HG03039 (cell line): ENCODE results near the gene HYDIN.
"Not testable (repeated sequence)": the region's sequence is repeated elsewhere in the genome, so short reads cannot be mapped to it uniquely, and the experiment has no call there.

Source experiments
- ATAC-seq: cut with Tn5 transposase; IDR thresholded peaks from one replicate; pipeline ENCODE4 v1.9.1; 2021; ENCODE audit warnings: mild to moderate bottlenecking, moderate library complexity; ENCODE audit not compliant: unreplicated experiment

The HYDIN gene

GRCh38 chr16:70882311-70882710, 348.2 kb downstream of the HYDIN start:
- not testable (repeated sequence) for ATAC-seq

- not testable (repeated sequence) for ATAC-seq
Observed at GRCh38 chr16:70877895-70878294, 352.6 kb downstream of the HYDIN start.

DNA sequence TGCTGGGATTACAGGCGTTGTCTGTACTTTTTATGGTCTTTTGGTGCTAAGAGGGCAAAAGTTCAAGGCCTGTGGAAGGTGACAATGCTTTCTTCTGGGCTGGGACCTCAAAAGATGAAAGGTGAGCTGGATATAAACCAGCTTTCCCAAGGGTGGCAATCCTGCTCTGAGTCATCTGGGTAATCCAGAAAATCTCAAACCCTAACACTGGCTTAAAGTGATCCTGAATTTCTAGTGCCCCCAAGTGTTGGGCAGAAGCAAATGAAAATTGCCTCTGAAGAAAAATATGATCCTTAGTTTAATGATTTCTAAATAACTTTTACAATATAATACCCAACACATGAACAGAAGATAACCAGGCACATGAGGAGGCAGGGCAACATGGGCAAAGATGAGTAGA, 354.1 kb downstream of the HYDIN start:
- not testable (repeated sequence) for ATAC-seq

GRCh38 chr16:70864698-70865097, 365.8 kb downstream of the HYDIN start:
- not testable (repeated sequence) for ATAC-seq

DNA sequence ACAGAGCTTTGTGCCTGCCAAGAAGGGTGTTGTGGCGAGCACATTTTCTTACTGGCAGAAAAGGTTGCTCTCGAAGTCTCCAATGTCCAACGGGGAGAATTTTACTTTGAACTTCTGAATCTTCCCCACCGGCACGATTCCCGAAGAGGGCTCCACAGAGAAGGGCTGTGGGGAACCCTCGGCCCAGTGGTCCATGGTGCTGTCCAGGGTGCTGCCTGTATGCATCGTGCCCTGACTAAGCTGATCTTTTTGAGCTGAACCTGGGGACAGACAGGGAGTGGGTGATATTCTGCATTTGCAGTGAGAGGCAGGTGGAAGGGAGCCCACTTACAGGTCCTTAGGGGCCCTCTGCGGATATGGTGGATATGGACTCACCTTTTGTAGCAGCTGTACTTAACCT, 368.5 kb downstream of the HYDIN start:
- not testable (repeated sequence) for ATAC-seq

DNA sequence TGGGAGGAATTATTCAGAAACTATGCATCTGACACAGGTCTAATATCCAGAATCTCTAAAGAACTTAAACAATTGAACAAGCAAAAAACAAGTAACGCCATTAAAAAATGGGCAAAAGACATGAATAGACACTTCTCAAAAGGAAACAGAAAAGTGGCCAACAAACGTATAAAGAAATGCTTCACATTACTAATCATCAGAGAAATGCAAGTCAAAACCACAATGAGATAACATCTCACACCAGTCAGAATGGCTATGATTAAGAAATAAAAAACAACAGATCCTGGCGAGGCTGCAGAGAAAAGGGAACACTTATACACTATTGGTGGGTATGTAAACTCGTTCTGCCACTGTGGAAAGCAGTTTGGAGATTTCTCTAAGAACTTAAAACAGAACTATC, 379.2 kb downstream of the HYDIN start:
- not testable (repeated sequence) for ATAC-seq

DNA sequence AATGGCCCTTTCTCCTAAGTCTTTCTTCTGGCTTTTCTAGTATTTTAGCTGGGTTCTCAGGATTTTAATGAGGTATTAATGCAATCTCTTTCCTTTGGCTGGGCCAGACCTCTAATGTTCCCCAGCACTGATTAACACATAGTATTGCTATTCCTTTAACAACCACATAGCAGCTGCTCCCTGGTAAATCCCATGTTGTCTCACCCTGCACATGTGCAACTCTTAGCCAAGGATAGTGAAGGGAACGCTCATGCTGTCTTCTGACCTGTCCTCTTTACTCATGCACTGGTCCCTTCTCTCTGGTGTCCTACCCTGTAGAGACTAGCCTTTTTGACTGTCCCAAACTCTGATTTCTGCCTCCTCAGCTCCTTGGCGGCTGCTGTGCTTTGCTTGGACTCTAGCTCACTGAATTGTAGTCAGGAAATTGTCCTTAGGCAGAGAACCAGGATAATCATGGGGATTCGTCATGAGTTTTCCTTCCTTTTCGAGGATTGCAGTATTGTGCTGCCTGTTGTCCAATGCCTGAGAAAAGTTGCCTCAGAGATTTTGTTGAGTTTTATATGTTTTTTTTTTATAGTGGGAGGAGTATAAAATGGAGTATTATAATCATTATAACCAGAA, 406.9 kb downstream of the HYDIN start:
- ATAC-seq: not testable (repeated sequence)

- ATAC-seq: not testable (repeated sequence)
Observed at GRCh38 chr16:70822734-70823133, 407.8 kb downstream of the HYDIN start.

- not testable (repeated sequence) for ATAC-seq
Observed at GRCh38 chr16:70818088-70818487, 412.4 kb downstream of the HYDIN start.

DNA sequence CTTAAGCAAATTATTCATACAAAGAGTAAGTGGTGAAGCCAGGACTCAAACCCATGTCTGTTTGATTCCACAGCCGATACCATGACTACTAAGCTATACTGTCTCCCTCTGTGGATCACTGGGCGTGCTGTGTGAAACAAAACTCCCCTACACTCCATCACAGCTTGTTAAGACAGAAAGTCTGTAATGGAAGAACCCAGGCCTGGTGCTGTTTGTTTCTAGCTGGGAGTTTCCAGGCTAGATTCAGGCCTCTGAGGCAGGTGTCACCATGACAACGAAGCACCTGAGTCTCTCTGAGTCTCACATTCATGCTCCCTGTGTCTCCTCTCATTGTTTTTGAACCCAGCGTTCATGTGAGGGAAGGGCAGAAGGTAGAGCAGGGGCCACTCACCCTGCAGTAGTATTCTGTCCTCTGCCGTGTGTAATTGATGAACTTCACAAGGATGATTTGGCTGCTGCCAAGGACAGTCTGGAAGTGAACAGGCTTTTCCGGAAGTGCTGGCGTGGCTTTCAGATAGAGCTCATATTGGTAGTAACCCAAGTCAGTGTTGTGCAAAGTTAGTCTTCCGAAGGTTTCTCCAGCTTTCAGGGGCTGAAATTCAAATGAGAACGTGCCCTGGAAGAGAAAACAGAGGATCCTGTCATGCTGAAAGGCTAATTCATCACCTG, 421.0 kb downstream of the HYDIN start:
- ATAC-seq: no peak

DNA sequence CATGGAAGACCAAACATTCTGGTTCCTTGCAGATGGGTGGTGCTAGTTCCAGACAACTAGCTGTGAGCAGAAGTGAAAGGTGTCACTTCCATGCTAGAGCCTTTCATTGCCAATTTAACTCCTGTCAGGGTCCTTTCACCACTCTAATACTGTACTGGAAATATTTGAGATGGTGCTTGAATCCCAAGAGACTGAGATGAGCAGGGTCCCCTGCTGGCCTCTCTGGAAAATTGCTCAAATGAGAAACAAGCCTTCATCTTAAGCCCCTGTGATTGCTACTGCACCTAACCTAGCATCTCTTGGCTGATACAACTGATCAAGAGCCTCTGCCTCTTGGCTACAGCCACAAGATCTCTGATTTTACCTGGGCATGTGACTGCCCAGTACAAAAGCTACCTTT, 422.2 kb downstream of the HYDIN start:
- no peak for ATAC-seq

GRCh38 chr16:70805787-70806186, 424.7 kb downstream of the HYDIN start:
- no peak for ATAC-seq

DNA sequence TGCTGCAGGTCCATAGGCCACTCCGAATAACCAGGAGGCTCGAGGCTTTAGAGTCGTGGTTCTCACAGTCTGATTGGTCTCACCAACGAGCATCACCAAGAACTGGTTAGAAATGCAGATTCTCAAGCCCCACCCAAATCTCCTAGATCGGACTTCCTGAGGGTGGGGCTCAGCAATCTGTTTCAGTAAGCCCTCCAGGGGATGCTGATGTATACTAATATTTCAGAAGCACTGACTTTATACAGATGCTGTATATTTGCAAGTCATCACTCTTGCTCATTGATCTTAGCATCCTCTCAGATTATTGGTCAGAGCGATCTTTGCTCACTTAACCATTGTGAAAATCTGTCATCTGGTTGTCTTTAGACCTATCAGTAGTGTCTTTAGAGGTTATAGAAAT, 425.1 kb downstream of the HYDIN start:
- no peak for ATAC-seq

- ATAC-seq: no peak
Observed at GRCh38 chr16:70804734-70805169, 425.8 kb downstream of the HYDIN start.

DNA sequence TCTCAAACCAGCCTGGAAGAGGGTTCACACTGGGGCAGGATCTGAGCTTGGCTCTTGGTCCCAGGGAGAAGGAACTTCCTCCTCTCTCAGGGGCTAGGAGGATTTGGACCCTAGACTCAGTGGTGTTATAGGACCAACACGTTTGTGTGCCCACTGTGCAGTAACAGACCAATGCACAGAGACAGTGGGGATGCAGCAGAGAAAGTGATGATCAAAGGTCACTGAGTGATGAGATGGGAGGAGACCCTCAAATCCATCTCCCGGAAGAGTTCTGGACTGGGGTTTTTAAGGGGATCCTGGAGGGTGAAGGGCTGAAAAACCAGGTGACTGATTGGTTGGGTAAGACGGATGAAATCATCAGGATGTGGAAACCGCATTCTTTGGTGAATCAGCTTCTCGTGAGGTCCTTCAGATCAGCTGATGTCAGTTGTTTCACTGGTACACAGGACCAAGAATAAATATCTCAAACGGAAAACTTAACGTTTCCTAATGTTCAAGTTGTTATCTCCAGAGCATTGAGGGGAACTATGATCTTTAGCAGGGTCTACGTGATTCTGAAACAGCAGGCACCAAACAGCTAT, 426.3 kb downstream of the HYDIN start:
- ATAC-seq: no peak

GRCh38 chr16:70803319-70803718, 427.2 kb downstream of the HYDIN start:
- ATAC-seq: no peak

DNA sequence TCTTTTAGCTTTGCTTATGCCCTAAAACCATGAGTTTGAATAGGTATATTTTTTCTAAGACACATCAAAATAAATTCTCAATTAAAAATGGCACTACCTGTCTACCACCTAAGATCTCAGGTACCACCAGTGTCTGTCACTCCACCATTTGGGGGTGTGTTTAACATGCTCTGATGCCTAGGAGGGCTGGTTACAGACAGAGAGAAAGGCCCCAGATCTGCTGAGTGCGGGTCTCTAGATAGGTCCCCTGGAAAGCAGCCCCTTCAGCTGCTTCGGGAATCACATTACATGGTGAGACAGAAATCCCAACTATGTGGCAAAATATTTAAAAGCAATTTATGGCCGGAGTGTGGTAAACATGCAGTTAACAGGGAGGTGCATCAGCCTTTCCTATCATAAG, 428.9 kb downstream of the HYDIN start:
- ATAC-seq: no peak

GRCh38 chr16:70800781-70801480, 429.6 kb downstream of the HYDIN start, which contains the start of gene VAC14:
TSS of gene VAC14 (minus strand) at chr16:70801158. CDS start at chr16:70800900, 258 bp downstream.
- peak; percentile 90 for ATAC-seq

DNA sequence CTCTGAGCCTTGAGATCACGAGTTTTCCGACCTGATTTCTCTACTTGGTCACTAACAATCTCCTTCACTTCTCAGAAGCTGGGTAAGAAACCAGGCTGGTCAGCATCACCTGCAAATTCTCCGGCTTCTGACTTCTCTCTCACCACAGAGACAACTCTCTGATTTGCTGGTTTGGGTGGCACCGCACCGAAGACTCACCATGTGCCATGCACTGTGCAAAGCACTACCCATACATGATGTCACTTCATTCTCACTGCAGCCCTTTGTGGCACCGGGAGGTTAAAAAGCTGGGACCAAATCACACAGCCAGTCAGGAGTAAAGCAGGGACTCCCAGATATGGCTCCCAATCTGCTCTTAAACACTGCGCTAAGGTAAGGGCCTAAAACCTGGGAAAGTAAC, 430.2 kb downstream of the HYDIN start:
- no peak for ATAC-seq

DNA sequence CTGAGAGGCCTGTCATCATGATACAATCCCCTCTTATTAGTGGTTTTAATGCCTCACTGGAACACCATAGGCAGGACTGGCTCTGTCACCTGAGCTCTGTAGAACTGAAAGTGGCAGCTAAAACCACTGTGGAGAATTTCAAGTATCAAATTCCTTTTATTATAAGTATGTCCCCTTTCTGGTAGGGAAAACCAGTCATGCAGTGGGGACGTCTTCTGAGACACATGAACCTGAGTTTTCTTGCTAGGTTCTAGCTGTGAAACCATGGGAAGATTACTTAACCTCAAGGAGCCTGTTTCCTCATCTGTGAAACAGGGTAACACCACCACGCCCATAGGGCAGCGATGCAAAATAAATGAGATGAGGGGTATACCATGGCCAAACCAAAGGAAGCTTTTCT, 434.2 kb downstream of the HYDIN start:
- no peak for ATAC-seq

DNA sequence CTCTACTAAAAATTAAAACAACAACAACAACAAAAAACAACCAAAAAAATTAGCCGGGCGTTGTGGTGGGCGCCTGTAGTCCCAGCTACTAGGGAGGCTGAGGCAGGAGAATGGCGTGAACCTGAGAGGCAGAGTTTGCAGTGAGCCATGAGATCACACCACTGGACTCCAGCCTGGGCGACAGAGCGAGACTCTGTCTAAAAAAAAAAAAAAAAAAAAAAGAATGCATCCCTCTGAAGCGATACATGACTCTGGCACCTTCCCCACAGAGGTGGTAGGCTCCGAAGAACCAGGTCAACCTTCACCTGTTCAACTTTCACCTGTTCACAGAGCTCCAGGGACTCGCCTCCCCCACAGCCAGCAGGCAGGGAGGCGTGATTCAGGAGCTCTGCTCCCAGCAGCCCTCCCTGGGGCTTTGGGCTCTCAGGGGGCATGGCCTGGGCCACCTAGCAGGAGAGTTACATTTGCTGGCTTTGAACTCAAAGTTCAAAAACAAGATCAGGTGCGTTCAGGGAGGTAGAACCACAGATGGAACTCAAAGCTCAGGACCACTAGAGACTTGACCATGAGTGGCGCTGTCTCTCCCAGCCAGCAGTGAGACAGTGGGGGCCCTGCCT, 435.1 kb downstream of the HYDIN start:
- ATAC-seq: no peak
